ENCODE measurements around the gene AKAP13. TPM values are rescaled to one million over a fixed set of nuclear protein-coding genes. Genes with fewer than 3 reads are reported as not detected.

AKAP13 gene
- total RNA-seq, 1 experiment from 2014 or later: 47.3 TPM

- H2BK12ac ChIP-seq (ENCODE audit: insufficient read length, low read depth, low read length): no peak overlapping the region
- H2BK15ac ChIP-seq (ENCODE audit: low read depth, low read length): no peak overlapping the region
- no peaks in the 10 kb centered on the region for H4K20me1 ChIP-seq (ENCODE audit: control insufficient read depth, insufficient read depth, insufficient read length)
- H3K14ac ChIP-seq (ENCODE audit: insufficient read depth, low read length): no peak overlapping the region
- no peak for TF ChIP-seq CTCF (conservative IDR thresholded peaks at IDR 0.05)
- no peaks in the 10 kb centered on the region for H3K27me3 Mint-ChIP-seq (ENCODE audit: low read depth)
- no peaks in the 10 kb centered on the region; the same call in 1 of the 2 replicates for H3K4me1 ChIP-seq (ENCODE audit: insufficient read depth, low read length)
- H2AFZ ChIP-seq (ENCODE audit: low read length): no peak overlapping the region
- no peak overlapping the region for H3K9ac ChIP-seq (ENCODE audit: extremely low read depth, insufficient read length, low read length)
- no peak overlapping the region for H4K5ac ChIP-seq (ENCODE audit: insufficient read length, low read depth, low read length)
- H3K4me2 ChIP-seq (ENCODE audit: insufficient read depth, insufficient read length, low read length): no peak overlapping the region
- H3K79me1 ChIP-seq (ENCODE audit: insufficient read depth, low read depth, low read length, poor library complexity, severe bottlenecking): no peaks in the 10 kb centered on the region
- H3K18ac ChIP-seq (ENCODE audit: insufficient read length, low read depth, low read length): no peak overlapping the region
- no peak overlapping the region for H3K4me3 Mint-ChIP-seq
- H2AK5ac ChIP-seq (ENCODE audit: insufficient read length, low read length): no peak overlapping the region
- no peak for DNase-seq
- H3K56ac ChIP-seq (ENCODE audit: insufficient read length, low read depth, low read length): no peak overlapping the region
- H3K79me2 ChIP-seq (ENCODE audit: insufficient read depth, low read length): no peaks in the 10 kb centered on the region; the same call in 1 of the 2 replicates
- H3K23me2 ChIP-seq (ENCODE audit: insufficient read length, low read depth, low read length, poor library complexity, severe bottlenecking): no peaks in the 10 kb centered on the region
- H3K27me3 ChIP-seq (ENCODE audit: insufficient read depth, low read length): no peaks in the 10 kb centered on the region
- H2BK20ac ChIP-seq (ENCODE audit: low read depth, low read length, poor library complexity, severe bottlenecking): no peak overlapping the region
- peaks cover 0 to 3% of the 10 kb centered on the region in 2 experiments; a peak in 1 of 5 replicates for H3K9me3 Mint-ChIP-seq
- no peak overlapping the region for H2BK5ac ChIP-seq (ENCODE audit: insufficient read length, low read length)
- no peak overlapping the region for H3K27ac ChIP-seq (ENCODE audit: insufficient read length, low read depth, low read length)
- 0 out of 7 replicates have a peak overlapping the region, but pooled peaks of 1 of the 3 experiments have one; percentile 17 for H3K27ac Mint-ChIP-seq
- H3K36me3 Mint-ChIP-seq (ENCODE audit: insufficient read depth in 1 of 3, low read depth in 3 of 3): no peaks in the 10 kb centered on the region; a peak in 1 of 7 replicates
- H3K4ac ChIP-seq (ENCODE audit: low read depth, low read length): no peak overlapping the region
- H3T11ph ChIP-seq (ENCODE audit: low read length): no peak overlapping the region
- peaks cover 15 to 22% of the 10 kb centered on the region in 2 experiments for H3K4me1 Mint-ChIP-seq
- no peak overlapping the region for H3K23ac ChIP-seq (ENCODE audit: insufficient read length, low read depth, low read length)
- no peaks in the 10 kb centered on the region for H3K9me3 ChIP-seq (ENCODE audit: control insufficient read depth, low read depth, low read length)
- H4K91ac ChIP-seq (ENCODE audit: insufficient read length, low read depth, low read length): no peak overlapping the region
- H2BK120ac ChIP-seq (ENCODE audit: low read depth, low read length, poor library complexity, severe bottlenecking): no peak overlapping the region
- H4K8ac ChIP-seq (replicated peaks; ENCODE audit: insufficient read length, low read depth, low read length): no peak overlapping the region
Measured at GRCh38 chr15:85439996-85440395, 59.6 kb downstream of the AKAP13 start.
